GM21390 (cell line): ENCODE data around the gene IGSF6.
"Not testable (repeated sequence)": the region's sequence is repeated elsewhere in the genome, so short reads cannot be mapped to it uniquely, and the experiment has no call there.

Source experiments
- ATAC-seq: cut with Tn5 transposase; IDR thresholded peaks from one replicate; pipeline ENCODE4 v1.9.1; 2021; ENCODE audit not compliant: unreplicated experiment

The IGSF6 gene

DNA sequence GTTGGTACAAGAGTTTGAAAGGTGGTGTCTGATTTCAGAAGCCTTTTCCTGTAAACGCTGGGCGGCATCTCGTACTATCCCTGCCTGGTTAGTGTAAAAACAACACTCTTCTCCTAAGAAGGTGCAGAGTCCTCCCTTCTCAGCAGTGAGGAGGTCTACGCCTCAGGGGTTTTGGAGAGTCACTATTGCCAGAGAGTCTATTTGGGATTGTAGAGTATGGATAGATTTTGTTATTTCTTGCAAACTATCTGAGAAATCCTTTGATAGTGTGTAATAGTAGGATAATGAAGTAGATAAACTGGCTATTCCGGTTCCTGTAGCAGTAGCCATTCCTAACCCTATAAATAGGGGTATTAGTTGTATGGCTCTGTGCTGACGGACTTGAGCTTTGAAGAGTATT is 21.5 kb downstream of the IGSF6 start:
- not testable (repeated sequence) for ATAC-seq

DNA sequence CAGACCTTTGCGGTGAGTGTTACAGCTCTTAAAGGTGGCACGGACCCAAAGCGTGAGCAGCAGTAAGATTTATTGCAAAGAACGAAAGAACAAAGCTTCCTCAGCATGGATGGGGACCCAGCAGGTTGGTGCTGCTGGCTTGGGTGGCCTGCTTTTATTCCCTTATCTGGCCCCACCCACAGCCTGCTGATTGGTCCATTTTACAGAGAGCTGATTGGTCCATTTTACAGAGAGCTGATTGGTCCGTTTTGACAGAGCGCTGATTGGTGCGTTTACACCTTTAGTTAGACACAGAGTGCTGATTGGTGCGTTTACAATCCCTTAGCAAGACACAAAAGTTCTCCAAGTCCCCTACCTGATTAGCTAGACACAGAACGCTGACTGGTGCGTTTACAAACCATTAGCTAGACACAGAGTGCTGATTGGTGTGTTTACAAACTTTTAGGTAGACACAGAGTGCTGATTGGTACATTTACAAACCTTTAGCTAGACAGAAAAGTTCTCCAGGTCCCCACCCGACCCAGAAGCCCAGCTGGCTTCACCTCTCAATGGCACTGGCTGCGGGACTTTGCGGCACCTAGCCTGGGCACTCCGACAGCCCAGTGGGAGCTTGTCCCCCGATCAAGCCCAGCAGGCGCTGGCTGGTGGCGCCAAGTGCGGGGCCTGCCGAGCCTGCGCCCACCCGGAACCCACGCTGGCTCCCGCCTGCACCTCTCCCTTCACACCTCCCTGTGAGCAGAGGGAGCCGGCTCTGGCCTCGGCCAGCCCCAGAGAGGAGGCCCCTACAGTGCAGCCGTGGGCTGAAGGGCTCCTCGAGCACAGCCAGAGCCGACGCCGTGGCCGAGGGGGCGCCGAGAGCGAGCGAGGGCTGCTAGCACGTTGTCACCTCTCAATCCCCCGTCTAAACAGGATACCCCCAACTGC is 22.5 kb downstream of the IGSF6 start:
- ATAC-seq, result not testable (repeated sequence)

GRCh38 chr16:21628772-21629171 is 23.6 kb downstream of the IGSF6 start:
- no peak for ATAC-seq

DNA sequence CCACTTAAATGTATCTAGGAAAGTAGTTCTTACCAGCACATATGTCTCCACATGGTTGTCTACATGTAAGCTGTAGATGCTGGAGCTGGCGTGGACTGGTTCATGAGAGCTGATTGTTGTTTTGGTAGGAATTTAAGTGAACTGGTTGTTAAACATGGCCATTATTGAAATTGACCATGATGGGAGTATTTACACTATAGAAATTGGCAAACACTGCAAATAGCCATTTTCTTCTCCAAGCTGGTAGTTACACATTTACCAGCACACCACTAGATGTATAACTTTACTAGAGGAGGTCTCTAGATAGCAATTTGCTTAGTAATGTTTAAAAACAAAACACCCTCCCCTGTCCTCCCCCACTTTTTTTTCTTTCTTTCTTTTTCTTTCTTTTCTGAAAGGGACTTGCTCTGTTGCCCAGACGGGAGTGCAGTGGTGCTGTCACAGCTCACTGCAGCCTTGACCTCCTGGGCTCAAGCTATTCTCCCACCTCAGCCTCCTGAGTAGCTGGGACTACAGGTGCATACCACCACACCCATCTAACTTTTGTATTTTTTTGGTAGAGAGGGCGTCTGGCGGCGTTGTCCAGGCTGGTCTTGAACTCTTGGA is 24.2 kb downstream of the IGSF6 start:
- no peak for ATAC-seq

GRCh38 chr16:21626659-21627277 is 25.6 kb downstream of the IGSF6 start:
- no peak for ATAC-seq

GRCh38 chr16:21625026-21625425 is 27.4 kb downstream of the IGSF6 start:
- ATAC-seq, result no peak

GRCh38 chr16:21622545-21622944 is 29.9 kb downstream of the IGSF6 start:
- ATAC-seq, result no peak

GRCh38 chr16:21620592-21620991 is 31.8 kb downstream of the IGSF6 start:
- ATAC-seq, result no peak

GRCh38 chr16:21619765-21620425 is 32.5 kb downstream of the IGSF6 start:
- no peak for ATAC-seq

GRCh38 chr16:21618281-21618680 is 34.1 kb downstream of the IGSF6 start:
- ATAC-seq, result no peak

GRCh38 chr16:21617607-21618006 is 34.8 kb downstream of the IGSF6 start:
- no peak for ATAC-seq

GRCh38 chr16:21614896-21615295 is 37.5 kb downstream of the IGSF6 start:
- ATAC-seq, result no peak

- ATAC-seq, result no peak
Observed at GRCh38 chr16:21613781-21614180, 38.6 kb downstream of the IGSF6 start.

DNA sequence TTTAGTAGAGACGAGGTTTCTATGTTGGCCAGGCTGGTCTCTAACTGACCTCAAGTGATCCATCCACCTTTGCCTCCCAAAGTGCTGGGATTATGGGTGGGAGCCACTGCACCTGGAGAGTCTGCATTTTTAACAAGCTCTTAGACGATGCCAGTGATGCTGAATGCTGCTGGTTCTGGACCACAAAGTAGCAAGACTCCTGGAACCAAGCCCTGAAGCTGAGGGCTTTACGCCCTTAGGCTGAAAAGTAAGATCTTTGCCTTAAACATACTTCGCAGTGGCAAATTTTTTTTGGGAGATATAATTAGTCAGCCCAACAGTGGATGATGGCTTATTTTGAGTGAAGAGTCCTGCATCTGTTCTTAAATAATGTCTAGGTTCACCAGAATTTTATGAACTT is 39.0 kb downstream of the IGSF6 start:
- no peak for ATAC-seq

DNA sequence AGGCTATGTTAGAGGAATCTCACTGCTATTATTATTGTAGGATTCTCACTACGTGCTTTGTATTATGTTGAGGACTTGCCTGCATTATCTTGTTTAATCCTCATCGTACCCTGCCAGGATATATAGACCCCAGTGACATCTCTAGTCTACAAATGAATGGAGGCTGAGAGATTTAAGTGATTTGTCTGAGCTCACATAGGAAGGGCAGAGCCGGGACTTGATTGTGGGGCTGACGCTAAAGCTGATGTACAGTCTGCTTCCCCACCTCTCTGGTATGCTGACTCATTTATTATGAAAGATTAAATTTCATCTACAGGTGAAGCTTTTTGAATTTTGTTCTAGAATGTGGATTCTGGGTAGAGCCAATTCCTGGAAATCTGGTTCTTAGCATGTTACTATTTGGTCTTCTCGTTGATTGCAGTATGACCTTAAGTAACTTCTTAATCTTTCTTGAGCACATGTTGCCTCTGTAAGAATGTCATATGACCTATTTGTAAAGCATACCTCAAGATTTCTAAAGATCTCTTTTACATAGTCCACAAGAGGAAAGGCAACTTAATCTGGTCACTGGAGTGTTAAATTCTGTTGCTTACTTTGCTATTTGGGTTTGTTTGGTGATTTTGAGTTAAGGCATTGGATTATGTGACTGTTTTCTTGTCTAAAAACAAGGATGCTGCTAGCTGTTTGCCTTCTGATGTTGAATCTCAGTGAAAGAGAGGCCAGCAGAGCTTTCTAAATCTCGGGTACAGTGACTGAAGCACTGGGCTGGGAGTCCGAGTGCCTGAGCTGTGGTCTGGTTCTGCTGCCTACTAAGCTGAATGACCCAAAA is 40.6 kb downstream of the IGSF6 start:
- no peak for ATAC-seq

DNA sequence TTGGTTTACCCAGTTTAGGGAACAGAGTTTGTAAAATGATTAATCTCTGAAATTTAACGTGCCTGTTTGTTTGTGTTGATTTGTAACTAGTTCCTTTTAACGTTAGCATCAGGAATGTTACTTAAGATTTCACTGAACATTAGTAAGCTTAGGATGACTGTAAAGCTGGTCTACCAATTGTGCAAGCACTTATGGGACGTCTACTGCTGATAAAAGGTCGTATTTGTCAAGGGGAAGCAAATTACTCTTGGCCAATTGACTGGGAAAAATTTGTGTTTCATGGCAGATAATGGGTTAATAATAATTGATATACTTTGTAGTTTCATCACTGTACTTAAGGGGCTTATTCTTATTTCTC is 41.2 kb downstream of the IGSF6 start:
- no peak for ATAC-seq

DNA sequence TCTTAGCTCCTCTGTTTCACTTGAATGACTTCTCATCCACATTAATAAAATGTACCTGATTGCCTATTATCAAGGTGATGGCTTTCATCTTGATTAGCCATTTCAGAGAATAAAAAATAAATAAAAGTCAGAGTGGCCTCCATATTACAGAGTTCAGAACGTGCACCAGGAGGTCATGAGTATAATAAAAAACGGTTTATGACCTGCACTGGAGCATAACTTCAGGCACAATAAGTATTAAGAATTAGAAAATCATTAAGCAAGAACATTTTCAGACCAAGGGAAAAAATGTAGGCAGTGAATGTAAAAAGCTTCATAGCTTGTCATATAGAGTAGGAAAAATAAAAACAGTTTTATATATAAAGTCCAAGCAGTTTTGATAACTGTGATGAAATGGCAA is 41.6 kb downstream of the IGSF6 start:
- no peak for ATAC-seq

DNA sequence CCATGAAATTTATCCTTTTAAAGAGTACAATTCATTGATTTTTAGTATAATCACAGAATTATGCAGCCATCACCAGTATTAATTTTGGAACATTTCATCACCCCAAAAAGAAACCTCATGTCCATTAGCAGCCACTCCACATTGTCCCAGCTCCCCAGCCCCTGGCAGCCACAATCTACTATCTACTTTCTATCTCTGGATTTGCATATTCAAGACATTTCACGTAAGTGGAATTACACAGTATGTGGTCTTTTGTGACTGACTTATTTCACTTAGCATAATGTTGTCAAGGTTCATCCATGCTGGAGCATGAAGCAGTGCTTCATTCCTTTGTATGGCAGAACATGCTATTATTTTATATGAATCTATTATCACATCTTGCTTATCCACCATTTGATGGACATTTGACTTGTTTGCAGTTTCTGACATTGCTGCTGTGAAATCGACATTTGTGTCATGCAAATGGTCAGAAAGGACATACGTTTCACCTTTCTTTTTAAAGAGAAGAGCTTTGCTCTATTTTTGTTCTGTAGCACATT is 42.3 kb downstream of the IGSF6 start:
- no peak for ATAC-seq

- no peak for ATAC-seq
Observed at GRCh38 chr16:21608639-21609328, 43.6 kb downstream of the IGSF6 start.

DNA sequence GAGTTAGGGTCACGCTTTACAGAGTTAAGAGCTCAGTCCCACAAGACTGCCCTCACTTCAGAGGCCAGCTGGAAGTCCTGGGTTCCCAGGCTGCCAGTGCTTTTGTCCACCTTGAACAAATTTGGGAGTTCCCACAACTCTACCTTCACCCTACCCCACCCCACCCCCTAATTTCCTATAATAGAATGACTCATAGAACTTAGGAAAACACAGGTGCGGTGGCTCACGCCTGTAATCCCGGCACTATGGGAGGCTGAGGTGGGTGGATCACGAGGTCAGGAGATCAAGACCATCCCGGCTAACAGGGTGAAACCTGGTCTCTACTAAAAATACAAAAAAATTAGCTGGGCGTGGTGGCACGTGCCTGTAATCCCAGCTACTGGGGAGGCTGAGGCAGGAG is 46.6 kb downstream of the IGSF6 start:
- ATAC-seq, result not testable (repeated sequence)
